GM23338 (cell line): Measurements from ENCODE around the gene IMPDH1. TPM values are rescaled to one million over a fixed set of nuclear protein-coding genes. Genes with fewer than 3 reads are reported as not detected.

ENCODE experiments used
- ATAC-seq: fragments of 200-7000 bp; cut with Tn5 transposase; 3 replicates; pipeline ENCODE4 v1.9.1; 2020
- DNase-seq: peaks from one replicate; pipeline ENCODE4 v3.0.0-alpha.2; 2015; ENCODE audit warnings: low spot score
- H2AFZ ChIP-seq: fragments of 200-600 bp; sonication (generic); 2 replicates; pipeline ENCODE4 v1.8.0; 2016; ENCODE audit warnings: antibody characterized with exemption, mild to moderate bottlenecking, moderate library complexity
- H3F3A ChIP-seq: fragments of 200-600 bp; sonication (generic); replicated peaks from 2 replicates; pipeline ENCODE4 v1.8.0; 2017; ENCODE audit warnings: antibody characterized with exemption, mixed run types, low read depth
- H3K27ac ChIP-seq: fragments of 200-600 bp; sonication (generic); 2 replicates; pipeline ENCODE4 v1.6.1; 2016; ENCODE audit warnings: low read depth
- H3K27me3 ChIP-seq: fragments of 200-600 bp; sonication (generic); 2 replicates; pipeline ENCODE4 v1.8.0; 2016; ENCODE audit warnings: mild to moderate bottlenecking, mixed run types, moderate library complexity; ENCODE audit not compliant: insufficient read depth
- H3K36me3 ChIP-seq: fragments of 200-600 bp; sonication (generic); 2 replicates; pipeline ENCODE4 v1.8.0; 2016; ENCODE audit warnings: mild to moderate bottlenecking; ENCODE audit not compliant: insufficient read depth
- H3K4me1 ChIP-seq: fragments of 200-600 bp; sonication (generic); 2 replicates; pipeline ENCODE4 v1.8.0; 2016; ENCODE audit warnings: mild to moderate bottlenecking, moderate library complexity; ENCODE audit not compliant: insufficient read depth
- H3K4me2 ChIP-seq: fragments of 200-600 bp; sonication (generic); 2 replicates; pipeline ENCODE4 v1.7.1; 2017; ENCODE audit warnings: mixed run types
- H3K4me3 ChIP-seq: fragments of 200-600 bp; sonication (generic); 2 replicates; pipeline ENCODE4 v1.6.1; 2016; ENCODE audit warnings: mixed run types
- H3K79me2 ChIP-seq: fragments of 200-600 bp; sonication (generic); replicated peaks from 2 replicates; pipeline ENCODE4 v1.8.0; 2017; ENCODE audit warnings: mild to moderate bottlenecking; ENCODE audit not compliant: insufficient read depth
- H3K9me2 ChIP-seq: fragments of 200-600 bp; sonication (generic); 2 replicates; pipeline ENCODE4 v1.8.0; 2017; ENCODE audit not compliant: insufficient read depth
- H4K20me1 ChIP-seq: fragments of 200-600 bp; sonication (generic); replicated peaks from 2 replicates; pipeline ENCODE4 v1.8.0; 2017; ENCODE audit warnings: mild to moderate bottlenecking; ENCODE audit not compliant: insufficient read depth
- H3K27ac Mint-ChIP-seq: 2 replicates; pipeline ENCODE4 v1.8.0; 2020; ENCODE audit warnings: inconsistent platforms, mild to moderate bottlenecking, moderate library complexity, mixed read lengths
- H3K27me3 Mint-ChIP-seq: 3 replicates; pipeline ENCODE4 v1.8.0; 2022; ENCODE audit warnings: low read depth, mild to moderate bottlenecking, moderate library complexity, mixed read lengths, inconsistent platforms; ENCODE audit not compliant: insufficient read depth, poor library complexity
- H3K36me3 Mint-ChIP-seq: 3 replicates; pipeline ENCODE4 v1.8.0; 2021; ENCODE audit warnings: low read depth, mild to moderate bottlenecking, inconsistent platforms, moderate library complexity, mixed read lengths
- H3K4me1 Mint-ChIP-seq: 3 replicates; pipeline ENCODE4 v1.8.0; 2020; ENCODE audit warnings: mild to moderate bottlenecking, inconsistent platforms, mixed read lengths
- H3K4me3 Mint-ChIP-seq: 3 replicates; pipeline ENCODE4 v1.8.0; 2021; ENCODE audit warnings: moderate library complexity, mild to moderate bottlenecking, inconsistent platforms, mixed read lengths
- H3K9me3 Mint-ChIP-seq: 3 replicates; pipeline ENCODE4 v1.8.0; 2020; ENCODE audit warnings: moderate library complexity, mild to moderate bottlenecking, inconsistent platforms, mixed read lengths
- CREB1 ChIP-seq: fragments of 250-450 bp; sonication (Bioruptor Pico); IDR thresholded peaks from 2 replicates; pipeline ENCODE4 v1.5.0; 2020; ENCODE audit warnings: low read depth, mild to moderate bottlenecking, moderate library complexity
- EZH2 ChIP-seq: fragments of 200-600 bp; sonication (generic); IDR thresholded peaks from one replicate; pipeline ENCODE4 v1.8.0; 2017; ENCODE audit warnings: antibody characterized with exemption, mild to moderate bottlenecking, low read depth; ENCODE audit not compliant: unreplicated experiment
- EZH2phosphoT487 ChIP-seq: fragments of 200-600 bp; sonication (generic); IDR thresholded peaks from one replicate; pipeline ENCODE4 v1.8.1; 2018; ENCODE audit warnings: antibody characterized with exemption; ENCODE audit not compliant: unreplicated experiment
- JUNB ChIP-seq: IDR thresholded peaks from one replicate; pipeline ENCODE4 v1.6.1; 2016; ENCODE audit warnings: antibody characterized with exemption; ENCODE audit not compliant: unreplicated experiment
- NANOG ChIP-seq: IDR thresholded peaks from 2 replicates; pipeline ENCODE4 v1.6.1; 2016; ENCODE audit warnings: antibody characterized with exemption, borderline replicate concordance
- POLR2AphosphoS5 ChIP-seq: IDR thresholded peaks from 2 replicates; pipeline ENCODE4 v1.6.1; 2016; ENCODE audit warnings: antibody characterized with exemption, low read depth
- STAT1 ChIP-seq: IDR thresholded peaks from one replicate; pipeline ENCODE4 v1.6.1; 2016; ENCODE audit warnings: antibody characterized with exemption; ENCODE audit not compliant: unreplicated experiment
- ZNF114 ChIP-seq: fragments of 250-450 bp; sonication (Bioruptor Pico); IDR thresholded peaks from 2 replicates; pipeline ENCODE4 v1.5.0; 2020; ENCODE audit warnings: mild to moderate bottlenecking, moderate library complexity
- ZNF331 ChIP-seq: fragments of 250-450 bp; sonication (Bioruptor Pico); IDR thresholded peaks from 2 replicates; pipeline ENCODE4 v1.5.0; 2020; ENCODE audit warnings: low read depth, mild to moderate bottlenecking, moderate library complexity
- polyA plus RNA-seq: library from polyadenylated mRNA; unstranded; fragments of >200 nt; fragmentation: Nextera tagmentation; extraction: Ambion mirVana; gene quantifications from 2 replicates; pipeline ENCODE4 v1.2.1, GENCODE V29; 2016
- total RNA-seq: library from RNA; depleted of rRNA; stranded (reverse); fragments of >200 nt; shearing (Covaris generic); gene quantifications from 2 replicates; pipeline ENCODE4 v1.2.3, GENCODE V29; 2014
- TF ChIP-seq, protein P1 (sequence below), 2 experiments: fragments of 200-600 bp in 1 of 2; sonication (generic) in 1 of 2; conservative IDR thresholded peaks; 2 replicates each; pipeline versions ENCODE4 v1.5.1 to v1.6.1; 2016 to 2017; ENCODE audit warnings: antibody characterized with exemption in 2 of 2, low read depth in 2 of 2, mild to moderate bottlenecking in 2 of 2, moderate library complexity in 1 of 2
- TF ChIP-seq, protein P2 (sequence below): fragments of 250-450 bp; sonication (Bioruptor Pico); IDR thresholded peaks from 2 replicates; pipeline ENCODE4 v1.5.0; 2020; ENCODE audit warnings: mild to moderate bottlenecking, moderate library complexity
- TF ChIP-seq, protein P3 (sequence below): IDR thresholded peaks from one replicate; pipeline ENCODE4 v1.6.1; 2018; ENCODE audit warnings: antibody characterized with exemption; ENCODE audit not compliant: unreplicated experiment
- TF ChIP-seq, protein P4 (sequence below): IDR thresholded peaks from 2 replicates; pipeline ENCODE4 v1.6.1; 2016; ENCODE audit warnings: antibody characterized with exemption

The IMPDH1 gene
- total and polyA plus RNA-seq, 2 experiments from 2014 or later: 16.4 to 48.3 TPM

DNA sequence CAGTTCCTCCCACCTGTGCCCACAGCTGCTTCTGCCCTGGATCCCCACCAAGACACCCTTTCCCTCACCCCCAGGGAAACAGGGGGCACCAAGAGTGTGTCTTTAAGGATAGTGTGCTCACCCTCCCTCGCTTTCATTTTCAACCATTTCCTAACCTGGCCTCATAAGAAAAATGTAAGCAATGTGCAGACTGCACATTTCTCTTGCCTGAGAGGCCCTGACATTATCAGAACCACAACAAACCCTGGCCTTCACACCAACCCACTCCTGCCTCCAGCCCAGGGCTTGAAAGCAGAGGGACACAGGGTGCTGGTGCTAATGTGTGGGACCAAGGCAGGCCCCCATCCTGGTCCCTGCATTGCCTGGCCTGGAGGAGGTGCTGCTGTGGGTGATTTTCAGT lies 11.0 kb upstream of the IMPDH1 start:
- DNase-seq (no peak), ATAC-seq (no peak)
- Histone ChIP-seq H3F3A (no peaks in the 10 kb centered on the region), H3K27me3 (no peaks in the 10 kb centered on the region), H3K36me3 (no peaks in the 10 kb centered on the region), H2AFZ (no peak overlapping the region), H3K9me2 (no peaks in the 10 kb centered on the region), H3K27ac (no peak overlapping the region), H3K4me1 (no peaks in the 10 kb centered on the region), H3K4me2 (no peak overlapping the region), H3K4me3 (no peak overlapping the region), H3K79me2 (no peaks in the 10 kb centered on the region), H4K20me1 (no peaks in the 10 kb centered on the region)
- H3K9me3 Mint-ChIP-seq: no peaks in the 10 kb centered on the region
- no peaks in the 10 kb centered on the region for H3K4me1 Mint-ChIP-seq
- TF ChIP-seq ZNF331 (CRISPR knock-in tag): no peak
- TF ChIP-seq JUNB: no peak
- no peak for TF ChIP-seq CREB1 (CRISPR knock-in tag)
- TF ChIP-seq ZNF114 (CRISPR knock-in tag): no peak
- no peak for TF ChIP-seq STAT1
- TF ChIP-seq, protein P1, sequence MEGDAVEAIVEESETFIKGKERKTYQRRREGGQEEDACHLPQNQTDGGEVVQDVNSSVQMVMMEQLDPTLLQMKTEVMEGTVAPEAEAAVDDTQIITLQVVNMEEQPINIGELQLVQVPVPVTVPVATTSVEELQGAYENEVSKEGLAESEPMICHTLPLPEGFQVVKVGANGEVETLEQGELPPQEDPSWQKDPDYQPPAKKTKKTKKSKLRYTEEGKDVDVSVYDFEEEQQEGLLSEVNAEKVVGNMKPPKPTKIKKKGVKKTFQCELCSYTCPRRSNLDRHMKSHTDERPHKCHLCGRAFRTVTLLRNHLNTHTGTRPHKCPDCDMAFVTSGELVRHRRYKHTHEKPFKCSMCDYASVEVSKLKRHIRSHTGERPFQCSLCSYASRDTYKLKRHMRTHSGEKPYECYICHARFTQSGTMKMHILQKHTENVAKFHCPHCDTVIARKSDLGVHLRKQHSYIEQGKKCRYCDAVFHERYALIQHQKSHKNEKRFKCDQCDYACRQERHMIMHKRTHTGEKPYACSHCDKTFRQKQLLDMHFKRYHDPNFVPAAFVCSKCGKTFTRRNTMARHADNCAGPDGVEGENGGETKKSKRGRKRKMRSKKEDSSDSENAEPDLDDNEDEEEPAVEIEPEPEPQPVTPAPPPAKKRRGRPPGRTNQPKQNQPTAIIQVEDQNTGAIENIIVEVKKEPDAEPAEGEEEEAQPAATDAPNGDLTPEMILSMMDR (conservative IDR thresholded peaks at IDR 0.05; ENCODE audit: low read depth in 2 of 2): no peak
- no peak for TF ChIP-seq EZH2phosphoT487
- TF ChIP-seq, protein P2, sequence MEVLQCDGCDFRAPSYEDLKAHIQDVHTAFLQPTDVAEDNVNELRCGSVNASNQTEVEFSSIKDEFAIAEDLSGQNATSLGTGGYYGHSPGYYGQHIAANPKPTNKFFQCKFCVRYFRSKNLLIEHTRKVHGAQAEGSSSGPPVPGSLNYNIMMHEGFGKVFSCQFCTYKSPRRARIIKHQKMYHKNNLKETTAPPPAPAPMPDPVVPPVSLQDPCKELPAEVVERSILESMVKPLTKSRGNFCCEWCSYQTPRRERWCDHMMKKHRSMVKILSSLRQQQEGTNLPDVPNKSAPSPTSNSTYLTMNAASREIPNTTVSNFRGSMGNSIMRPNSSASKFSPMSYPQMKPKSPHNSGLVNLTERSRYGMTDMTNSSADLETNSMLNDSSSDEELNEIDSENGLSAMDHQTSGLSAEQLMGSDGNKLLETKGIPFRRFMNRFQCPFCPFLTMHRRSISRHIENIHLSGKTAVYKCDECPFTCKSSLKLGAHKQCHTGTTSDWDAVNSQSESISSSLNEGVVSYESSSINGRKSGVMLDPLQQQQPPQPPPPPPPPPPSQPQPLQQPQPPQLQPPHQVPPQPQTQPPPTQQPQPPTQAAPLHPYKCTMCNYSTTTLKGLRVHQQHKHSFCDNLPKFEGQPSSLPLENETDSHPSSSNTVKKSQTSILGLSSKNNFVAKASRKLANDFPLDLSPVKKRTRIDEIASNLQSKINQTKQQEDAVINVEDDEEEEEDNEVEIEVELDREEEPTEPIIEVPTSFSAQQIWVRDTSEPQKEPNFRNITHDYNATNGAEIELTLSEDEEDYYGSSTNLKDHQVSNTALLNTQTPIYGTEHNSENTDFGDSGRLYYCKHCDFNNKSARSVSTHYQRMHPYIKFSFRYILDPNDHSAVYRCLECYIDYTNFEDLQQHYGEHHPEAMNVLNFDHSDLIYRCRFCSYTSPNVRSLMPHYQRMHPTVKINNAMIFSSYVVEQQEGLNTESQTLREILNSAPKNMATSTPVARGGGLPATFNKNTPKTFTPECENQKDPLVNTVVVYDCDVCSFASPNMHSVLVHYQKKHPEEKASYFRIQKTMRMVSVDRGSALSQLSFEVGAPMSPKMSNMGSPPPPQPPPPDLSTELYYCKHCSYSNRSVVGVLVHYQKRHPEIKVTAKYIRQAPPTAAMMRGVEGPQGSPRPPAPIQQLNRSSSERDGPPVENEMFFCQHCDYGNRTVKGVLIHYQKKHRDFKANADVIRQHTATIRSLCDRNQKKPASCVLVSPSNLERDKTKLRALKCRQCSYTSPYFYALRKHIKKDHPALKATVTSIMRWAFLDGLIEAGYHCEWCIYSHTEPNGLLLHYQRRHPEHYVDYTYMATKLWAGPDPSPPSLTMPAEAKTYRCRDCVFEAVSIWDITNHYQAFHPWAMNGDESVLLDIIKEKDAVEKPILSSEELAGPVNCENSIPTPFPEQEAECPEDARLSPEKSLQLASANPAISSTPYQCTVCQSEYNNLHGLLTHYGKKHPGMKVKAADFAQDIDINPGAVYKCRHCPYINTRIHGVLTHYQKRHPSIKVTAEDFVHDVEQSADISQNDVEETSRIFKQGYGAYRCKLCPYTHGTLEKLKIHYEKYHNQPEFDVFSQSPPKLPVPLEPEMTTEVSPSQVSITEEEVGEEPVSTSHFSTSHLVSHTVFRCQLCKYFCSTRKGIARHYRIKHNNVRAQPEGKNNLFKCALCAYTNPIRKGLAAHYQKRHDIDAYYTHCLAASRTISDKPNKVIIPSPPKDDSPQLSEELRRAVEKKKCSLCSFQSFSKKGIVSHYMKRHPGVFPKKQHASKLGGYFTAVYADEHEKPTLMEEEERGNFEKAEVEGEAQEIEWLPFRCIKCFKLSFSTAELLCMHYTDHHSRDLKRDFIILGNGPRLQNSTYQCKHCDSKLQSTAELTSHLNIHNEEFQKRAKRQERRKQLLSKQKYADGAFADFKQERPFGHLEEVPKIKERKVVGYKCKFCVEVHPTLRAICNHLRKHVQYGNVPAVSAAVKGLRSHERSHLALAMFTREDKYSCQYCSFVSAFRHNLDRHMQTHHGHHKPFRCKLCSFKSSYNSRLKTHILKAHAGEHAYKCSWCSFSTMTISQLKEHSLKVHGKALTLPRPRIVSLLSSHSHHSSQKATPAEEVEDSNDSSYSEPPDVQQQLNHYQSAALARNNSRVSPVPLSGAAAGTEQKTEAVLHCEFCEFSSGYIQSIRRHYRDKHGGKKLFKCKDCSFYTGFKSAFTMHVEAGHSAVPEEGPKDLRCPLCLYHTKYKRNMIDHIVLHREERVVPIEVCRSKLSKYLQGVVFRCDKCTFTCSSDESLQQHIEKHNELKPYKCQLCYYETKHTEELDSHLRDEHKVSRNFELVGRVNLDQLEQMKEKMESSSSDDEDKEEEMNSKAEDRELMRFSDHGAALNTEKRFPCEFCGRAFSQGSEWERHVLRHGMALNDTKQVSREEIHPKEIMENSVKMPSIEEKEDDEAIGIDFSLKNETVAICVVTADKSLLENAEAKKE (CRISPR knock-in tag): no peak
- TF ChIP-seq POLR2AphosphoS5: no peak
- no peak for TF ChIP-seq EZH2
- TF ChIP-seq, protein P3, sequence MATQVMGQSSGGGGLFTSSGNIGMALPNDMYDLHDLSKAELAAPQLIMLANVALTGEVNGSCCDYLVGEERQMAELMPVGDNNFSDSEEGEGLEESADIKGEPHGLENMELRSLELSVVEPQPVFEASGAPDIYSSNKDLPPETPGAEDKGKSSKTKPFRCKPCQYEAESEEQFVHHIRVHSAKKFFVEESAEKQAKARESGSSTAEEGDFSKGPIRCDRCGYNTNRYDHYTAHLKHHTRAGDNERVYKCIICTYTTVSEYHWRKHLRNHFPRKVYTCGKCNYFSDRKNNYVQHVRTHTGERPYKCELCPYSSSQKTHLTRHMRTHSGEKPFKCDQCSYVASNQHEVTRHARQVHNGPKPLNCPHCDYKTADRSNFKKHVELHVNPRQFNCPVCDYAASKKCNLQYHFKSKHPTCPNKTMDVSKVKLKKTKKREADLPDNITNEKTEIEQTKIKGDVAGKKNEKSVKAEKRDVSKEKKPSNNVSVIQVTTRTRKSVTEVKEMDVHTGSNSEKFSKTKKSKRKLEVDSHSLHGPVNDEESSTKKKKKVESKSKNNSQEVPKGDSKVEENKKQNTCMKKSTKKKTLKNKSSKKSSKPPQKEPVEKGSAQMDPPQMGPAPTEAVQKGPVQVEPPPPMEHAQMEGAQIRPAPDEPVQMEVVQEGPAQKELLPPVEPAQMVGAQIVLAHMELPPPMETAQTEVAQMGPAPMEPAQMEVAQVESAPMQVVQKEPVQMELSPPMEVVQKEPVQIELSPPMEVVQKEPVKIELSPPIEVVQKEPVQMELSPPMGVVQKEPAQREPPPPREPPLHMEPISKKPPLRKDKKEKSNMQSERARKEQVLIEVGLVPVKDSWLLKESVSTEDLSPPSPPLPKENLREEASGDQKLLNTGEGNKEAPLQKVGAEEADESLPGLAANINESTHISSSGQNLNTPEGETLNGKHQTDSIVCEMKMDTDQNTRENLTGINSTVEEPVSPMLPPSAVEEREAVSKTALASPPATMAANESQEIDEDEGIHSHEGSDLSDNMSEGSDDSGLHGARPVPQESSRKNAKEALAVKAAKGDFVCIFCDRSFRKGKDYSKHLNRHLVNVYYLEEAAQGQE: no peak
- no peak for TF ChIP-seq NANOG
- TF ChIP-seq, protein P4, sequence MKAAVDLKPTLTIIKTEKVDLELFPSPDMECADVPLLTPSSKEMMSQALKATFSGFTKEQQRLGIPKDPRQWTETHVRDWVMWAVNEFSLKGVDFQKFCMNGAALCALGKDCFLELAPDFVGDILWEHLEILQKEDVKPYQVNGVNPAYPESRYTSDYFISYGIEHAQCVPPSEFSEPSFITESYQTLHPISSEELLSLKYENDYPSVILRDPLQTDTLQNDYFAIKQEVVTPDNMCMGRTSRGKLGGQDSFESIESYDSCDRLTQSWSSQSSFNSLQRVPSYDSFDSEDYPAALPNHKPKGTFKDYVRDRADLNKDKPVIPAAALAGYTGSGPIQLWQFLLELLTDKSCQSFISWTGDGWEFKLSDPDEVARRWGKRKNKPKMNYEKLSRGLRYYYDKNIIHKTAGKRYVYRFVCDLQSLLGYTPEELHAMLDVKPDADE: no peak
- no peaks in the 10 kb centered on the region for H3K36me3 Mint-ChIP-seq
- no peak overlapping the region for H3K4me3 Mint-ChIP-seq
- H3K27ac Mint-ChIP-seq: no peak overlapping the region
- peaks cover 7% of the 10 kb centered on the region for H3K27me3 Mint-ChIP-seq
